Omental fat pad (tissue), 4 donors: ENCODE results near the gene AP1S3. TPM values are rescaled to one million over a fixed set of nuclear protein-coding genes. Genes with fewer than 3 reads are reported as not detected.
A peak's percentile ranks its signal among the peaks of the same experiment; 100 is the strongest.

Experiments
- ATAC-seq: fragments of 150-250 bp; one replicate; pipeline ENCODE4 v1.9.1; 2016; ENCODE audit warnings: mild to moderate bottlenecking, moderate library complexity; ENCODE audit not compliant: low FRiP score
- DNase-seq: peaks from one replicate; pipeline ENCODE4 v3.0.0-alpha.2; 2019; ENCODE audit warnings: low spot score
- total RNA-seq, 4 donors: library from RNA; depleted of rRNA; stranded (reverse); fragments of >200 nt; gene quantifications; one replicate each; pipeline ENCODE4 v1.1.0, GENCODE V29; 2016
- TF ChIP-seq, protein P1 (sequence below), 3 donors: fragments of 450-650 bp; IDR thresholded peaks; one replicate each; pipeline ENCODE4 v1.5.1; 2016 to 2017; ENCODE audit warnings: antibody characterized with exemption in 3 of 3, mild to moderate bottlenecking in 3 of 3, moderate library complexity in 2 of 3

Gene AP1S3
- total RNA-seq, 4 donors from 2014 or later: 1.6 to 16.2 (median 4.9) TPM; not detected in 1

- TF ChIP-seq, protein P1, sequence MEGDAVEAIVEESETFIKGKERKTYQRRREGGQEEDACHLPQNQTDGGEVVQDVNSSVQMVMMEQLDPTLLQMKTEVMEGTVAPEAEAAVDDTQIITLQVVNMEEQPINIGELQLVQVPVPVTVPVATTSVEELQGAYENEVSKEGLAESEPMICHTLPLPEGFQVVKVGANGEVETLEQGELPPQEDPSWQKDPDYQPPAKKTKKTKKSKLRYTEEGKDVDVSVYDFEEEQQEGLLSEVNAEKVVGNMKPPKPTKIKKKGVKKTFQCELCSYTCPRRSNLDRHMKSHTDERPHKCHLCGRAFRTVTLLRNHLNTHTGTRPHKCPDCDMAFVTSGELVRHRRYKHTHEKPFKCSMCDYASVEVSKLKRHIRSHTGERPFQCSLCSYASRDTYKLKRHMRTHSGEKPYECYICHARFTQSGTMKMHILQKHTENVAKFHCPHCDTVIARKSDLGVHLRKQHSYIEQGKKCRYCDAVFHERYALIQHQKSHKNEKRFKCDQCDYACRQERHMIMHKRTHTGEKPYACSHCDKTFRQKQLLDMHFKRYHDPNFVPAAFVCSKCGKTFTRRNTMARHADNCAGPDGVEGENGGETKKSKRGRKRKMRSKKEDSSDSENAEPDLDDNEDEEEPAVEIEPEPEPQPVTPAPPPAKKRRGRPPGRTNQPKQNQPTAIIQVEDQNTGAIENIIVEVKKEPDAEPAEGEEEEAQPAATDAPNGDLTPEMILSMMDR (IDR thresholded peaks at IDR 0.05): no peak
Measured at GRCh38 chr2:223725986-223726970, 111.1 kb downstream of the AP1S3 start.

GRCh38 chr2:223725494-223725893 lies 111.9 kb downstream of the AP1S3 start:
- ATAC-seq (peak; percentile 91), DNase-seq (peak; percentile 82)
- TF ChIP-seq, protein P1 (IDR thresholded peaks at IDR 0.05): no peak

More at GRCh38 chr2:223725986-223726970, 111.1 kb downstream of the AP1S3 start:
- DNase-seq (no peak), ATAC-seq (no peak)

DNA sequence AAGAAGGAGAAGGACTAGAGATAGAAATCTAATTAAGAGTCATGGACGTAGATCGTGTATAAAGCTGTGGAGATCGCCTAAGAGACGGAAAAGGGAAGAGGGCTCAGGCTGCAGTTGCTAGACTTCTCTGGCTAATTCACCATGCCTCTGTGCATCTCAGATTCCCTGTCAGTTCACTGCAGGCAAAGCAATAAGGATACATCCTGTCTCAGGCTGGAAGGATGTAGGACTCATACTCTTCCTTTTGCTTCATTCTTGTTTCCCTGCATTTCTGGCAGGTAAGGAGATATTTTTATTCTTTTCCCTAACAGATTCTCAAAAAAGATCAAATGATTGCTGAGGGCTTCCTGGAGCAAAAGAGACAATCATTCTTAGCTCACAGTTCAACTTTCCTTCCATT lies 112.5 kb downstream of the AP1S3 start:
- ATAC-seq: peak; percentile 30
- DNase-seq: no peak
- TF ChIP-seq, protein P1 (IDR thresholded peaks at IDR 0.05): no peak

- TF ChIP-seq, protein P1 (IDR thresholded peaks at IDR 0.05): no peak
- ATAC-seq (no peak), DNase-seq (no peak)
Measured at GRCh38 chr2:223723954-223724411, 113.4 kb downstream of the AP1S3 start.

- DNase-seq: no peak
- TF ChIP-seq, protein P1 (IDR thresholded peaks at IDR 0.05): no peak
- ATAC-seq: no peak
Measured at GRCh38 chr2:223722226-223722625, 115.2 kb downstream of the AP1S3 start.

GRCh38 chr2:223721746-223722145 lies 115.6 kb downstream of the AP1S3 start:
- no peak for ATAC-seq
- DNase-seq: no peak
- TF ChIP-seq, protein P1 (IDR thresholded peaks at IDR 0.05): no peak
